Activated T-cell treated with anti-CD3 and anti-CD28 coated beads for 48 hours (primary cell): ENCODE measurements around the gene ARID3A.

Experiments used
- DNase-seq: peaks from one replicate; pipeline ENCODE4 v3.0.0-alpha.2; 2020; ENCODE audit warnings: low read depth

ARID3A gene

DNA sequence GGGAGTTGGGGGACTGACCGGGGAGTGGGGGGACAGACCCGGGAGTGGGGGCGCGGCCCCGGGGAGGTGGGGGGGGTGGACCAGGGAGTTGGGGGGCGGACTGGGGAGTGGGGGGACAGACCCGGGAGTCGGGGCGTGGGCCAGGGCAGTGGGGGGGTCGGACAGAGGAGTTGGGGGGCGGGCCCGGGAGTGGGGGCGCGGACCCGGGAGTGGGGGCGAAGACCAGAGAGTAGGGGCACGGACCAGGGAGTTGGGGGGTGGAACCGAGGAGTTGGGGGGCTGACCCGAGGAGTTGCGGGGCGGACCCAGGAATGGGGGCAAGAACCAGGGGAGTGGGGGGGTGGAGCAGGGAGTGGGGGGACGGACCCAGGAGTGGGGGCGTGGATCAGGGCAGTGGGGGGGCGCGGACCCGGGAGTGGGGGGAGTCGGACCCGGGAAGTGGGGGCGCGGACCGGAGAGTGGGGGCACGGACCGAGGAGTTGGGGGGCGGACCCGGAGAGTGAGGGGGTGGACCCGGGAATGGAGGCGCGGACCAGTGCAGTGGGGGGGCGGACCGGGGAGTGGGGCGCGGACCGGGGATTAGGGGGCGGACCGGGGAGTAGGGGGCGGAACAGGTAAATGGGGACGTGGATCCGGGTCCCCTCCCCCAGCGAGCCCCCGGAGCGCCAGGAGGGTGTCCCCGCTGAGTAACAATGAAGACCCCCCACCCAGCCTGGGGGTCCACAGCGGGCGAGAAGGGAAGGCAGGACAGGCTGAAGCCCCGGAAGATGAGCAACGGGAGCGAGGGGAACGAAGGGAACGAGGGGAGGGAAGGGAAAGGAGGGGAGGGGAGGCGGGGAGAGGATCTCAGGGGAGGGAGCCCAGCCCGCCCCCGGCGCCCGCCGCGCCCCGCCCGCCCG is 13.4 kb upstream of the ARID3A start:
- DNase-seq = no peak

DNA sequence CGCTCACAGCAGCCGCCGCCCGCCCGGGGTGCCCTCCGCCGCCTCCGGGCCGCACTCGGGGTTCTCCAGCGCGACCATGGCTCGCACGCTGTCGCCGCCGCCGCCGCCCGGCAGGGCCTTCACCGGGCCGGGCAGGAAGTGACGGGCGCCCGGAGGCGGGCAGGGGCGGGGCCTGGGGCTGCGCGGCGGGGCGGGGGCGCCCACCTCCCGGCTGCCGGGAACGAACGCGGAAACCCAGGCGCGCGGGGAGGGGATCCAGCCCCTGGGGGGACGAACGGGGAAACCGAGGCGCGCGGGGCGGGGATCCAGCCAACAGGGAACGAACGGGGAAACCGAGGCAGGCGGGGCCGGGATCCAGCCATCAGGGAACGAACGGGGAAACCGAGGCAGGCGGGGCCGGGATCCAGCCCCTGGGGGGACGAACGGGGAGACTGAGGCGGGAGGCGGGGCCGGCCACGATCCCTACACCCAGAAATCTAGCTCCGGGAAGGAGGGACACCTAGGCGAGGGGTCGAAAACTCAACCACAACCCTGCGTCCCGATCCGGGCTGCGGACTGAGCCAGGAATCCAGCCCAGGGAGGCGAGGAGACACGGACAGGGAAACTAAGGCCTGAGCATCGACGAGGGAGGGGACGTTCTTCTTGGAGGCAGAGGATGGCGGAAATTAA is 12.6 kb upstream of the ARID3A start, which contains the start of gene R3HDM4:
TSS of gene R3HDM4 (minus strand) at position 140 of the 669 bp plus-strand sequence. CDS start at position 78, 62 bp downstream.
- DNase-seq = peak; percentile 86

- DNase-seq = peak; percentile 41
Measured at GRCh38 chr19:916645-917322, 9.1 kb upstream of the ARID3A start.

DNA sequence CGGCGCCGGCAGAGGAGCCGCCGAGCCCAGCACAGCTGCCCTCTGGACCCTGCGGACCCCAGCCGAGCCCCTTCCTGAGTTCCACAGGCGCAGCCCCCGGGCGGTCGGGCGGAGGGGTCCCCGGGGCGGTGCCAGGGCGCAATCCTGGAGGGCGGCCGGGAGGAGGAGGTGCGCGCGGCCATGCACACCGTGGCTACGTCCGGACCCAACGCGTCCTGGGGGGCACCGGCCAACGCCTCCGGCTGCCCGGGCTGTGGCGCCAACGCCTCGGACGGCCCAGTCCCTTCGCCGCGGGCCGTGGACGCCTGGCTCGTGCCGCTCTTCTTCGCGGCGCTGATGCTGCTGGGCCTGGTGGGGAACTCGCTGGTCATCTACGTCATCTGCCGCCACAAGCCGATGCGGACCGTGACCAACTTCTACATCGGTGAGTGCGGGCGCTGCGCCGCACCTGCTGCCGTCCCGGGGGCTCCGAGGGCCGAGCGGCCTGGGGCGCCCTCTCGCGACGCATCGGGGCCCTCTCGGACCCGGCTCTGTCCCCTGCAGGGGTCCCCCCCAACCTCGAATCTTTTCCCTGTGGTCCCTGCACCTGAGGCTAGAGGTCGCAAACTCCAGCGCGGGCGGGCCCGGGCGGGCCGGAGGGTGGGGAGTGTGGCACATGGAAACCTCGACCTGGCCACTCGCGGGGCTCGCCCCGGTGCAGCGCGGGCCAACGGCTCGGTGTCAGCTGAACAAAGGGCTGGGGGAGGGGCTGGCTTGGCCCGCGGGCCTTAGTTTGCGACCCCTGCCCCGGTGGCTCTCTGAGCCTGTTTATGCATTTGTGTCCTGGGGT is 8.3 kb upstream of the ARID3A start, which contains the start of gene KISS1R:
TSS of gene KISS1R (plus strand) at position 11 of the 829 bp plus-strand sequence. CDS start at position 181, 170 bp downstream.
- DNase-seq = peak; percentile 45

DNA sequence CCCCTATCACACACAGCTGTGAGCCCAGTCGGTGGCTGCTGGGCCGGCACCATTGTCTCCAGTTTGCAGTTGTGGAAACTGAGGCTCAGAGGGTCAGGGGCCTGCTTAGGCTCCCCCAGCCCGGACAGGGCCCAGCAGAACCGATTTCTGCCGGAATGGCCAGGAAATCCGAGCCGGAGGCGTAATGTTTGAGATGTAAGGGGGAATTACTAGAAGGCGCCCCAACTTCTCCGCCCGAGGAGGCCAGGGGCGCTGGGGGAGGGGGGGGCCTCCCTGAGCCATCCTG is 7.7 kb upstream of the ARID3A start:
- DNase-seq = no peak

DNA sequence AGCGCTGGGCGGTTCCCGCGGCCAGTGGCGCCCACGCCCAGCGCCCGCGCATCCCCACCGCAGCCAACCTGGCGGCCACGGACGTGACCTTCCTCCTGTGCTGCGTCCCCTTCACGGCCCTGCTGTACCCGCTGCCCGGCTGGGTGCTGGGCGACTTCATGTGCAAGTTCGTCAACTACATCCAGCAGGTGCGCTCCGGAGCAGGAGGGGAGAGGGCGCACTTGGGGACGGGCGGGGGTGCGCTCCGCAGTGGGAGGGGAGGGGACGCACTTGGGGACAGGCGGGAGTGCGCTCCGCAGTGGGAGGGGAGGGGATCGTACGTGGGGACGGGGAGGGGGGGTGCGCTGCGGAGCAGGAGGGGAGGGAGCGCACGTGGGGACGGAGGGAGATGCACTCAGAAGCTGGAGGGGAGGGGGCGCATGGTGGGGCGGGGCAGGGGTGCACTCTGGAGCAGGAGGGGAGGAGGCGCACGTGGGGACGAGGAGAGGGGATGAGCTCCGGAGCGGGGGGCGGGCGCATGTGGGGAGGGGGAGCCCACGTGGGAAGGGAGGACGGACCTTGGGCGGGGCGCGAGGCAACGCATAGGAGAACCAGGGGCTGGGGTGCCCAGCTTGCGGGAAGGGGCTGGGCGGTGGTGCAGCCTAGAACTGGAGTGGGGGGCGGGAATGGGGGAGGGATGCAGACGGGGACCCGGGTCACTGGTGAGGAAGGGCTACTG is 7.2 kb upstream of the ARID3A start:
- DNase-seq = peak; percentile 49

DNA sequence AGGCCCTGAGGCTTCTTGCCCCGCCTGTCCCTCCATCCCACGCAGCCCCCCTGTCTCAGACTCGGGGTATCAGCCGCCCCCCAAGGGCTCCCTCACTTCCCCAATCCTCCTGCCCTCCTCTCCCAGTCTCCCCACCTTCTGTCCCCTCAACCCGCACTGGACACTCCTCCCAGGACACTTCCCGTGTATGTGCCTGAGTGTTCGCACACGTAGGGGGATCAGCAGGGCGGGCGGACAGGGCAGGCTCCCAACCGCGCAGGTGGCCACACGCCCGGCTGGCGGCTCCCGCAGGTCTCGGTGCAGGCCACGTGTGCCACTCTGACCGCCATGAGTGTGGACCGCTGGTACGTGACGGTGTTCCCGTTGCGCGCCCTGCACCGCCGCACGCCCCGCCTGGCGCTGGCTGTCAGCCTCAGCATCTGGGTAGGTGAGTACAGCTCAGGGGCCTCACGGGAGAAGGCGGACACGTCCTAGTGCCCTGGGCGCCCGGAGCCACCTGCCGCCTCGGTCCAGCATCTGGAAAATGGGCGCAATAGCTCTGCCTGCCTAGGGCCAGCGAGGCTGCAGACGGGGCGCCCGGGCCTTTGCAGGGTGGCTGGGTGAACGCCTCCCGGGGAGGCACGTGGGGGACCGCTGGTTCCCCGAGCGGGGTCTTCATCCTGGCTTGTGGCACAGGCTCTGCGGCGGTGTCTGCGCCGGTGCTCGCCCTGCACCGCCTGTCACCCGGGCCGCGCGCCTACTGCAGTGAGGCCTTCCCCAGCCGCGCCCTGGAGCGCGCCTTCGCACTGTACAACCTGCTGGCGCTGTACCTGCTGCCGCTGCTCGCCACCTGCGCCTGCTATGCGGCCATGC is 6.4 kb upstream of the ARID3A start:
- peak; percentile 49 for DNase-seq

DNA sequence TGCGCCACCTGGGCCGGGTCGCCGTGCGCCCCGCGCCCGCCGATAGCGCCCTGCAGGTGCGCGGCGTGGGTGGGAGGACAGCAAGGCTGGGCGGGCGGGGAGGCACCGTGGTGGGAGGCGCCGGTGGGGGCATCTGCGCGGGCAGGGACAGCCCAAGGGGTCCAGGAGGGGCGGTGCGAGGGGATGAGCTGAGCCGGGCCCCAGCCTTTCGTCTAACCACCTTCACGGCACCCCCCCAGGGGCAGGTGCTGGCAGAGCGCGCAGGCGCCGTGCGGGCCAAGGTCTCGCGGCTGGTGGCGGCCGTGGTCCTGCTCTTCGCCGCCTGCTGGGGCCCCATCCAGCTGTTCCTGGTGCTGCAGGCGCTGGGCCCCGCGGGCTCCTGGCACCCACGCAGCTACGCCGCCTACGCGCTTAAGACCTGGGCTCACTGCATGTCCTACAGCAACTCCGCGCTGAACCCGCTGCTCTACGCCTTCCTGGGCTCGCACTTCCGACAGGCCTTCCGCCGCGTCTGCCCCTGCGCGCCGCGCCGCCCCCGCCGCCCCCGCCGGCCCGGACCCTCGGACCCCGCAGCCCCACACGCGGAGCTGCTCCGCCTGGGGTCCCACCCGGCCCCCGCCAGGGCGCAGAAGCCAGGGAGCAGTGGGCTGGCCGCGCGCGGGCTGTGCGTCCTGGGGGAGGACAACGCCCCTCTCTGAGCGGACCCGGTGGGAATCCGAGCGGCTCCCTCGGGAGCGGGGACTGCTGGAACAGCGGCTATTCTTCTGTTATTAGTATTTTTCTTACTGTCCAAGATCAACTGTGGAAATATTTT is 5.6 kb upstream of the ARID3A start:
- DNase-seq = peak; percentile 65

DNA sequence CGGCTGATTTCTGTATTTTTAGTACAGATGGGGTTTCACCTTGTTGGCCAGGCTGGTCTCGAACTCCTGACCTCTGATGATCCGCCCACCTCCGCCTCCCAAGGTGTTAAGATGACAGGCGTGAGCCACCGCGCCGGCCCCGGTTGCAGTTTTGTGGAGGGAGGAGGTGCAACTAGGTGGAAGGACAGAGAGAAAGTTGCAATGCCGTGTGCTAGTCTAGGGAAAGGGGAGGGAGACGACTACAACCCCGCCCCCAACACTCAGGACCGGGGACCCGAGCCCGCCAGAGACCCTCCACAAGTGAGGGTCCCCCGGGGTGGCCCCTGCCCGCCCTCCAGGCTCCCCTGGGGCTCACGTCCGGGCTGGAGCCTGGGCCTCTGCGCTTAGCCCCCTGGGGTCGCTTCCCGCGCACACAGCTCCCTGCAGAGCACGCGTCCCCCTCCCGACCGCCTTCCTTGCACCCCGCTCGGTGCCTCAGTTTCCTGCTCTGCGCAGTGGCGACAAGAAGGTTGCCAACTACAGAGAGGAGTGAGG is 1.2 kb upstream of the ARID3A start:
- peak; percentile 51 for DNase-seq

- no peak for DNase-seq
Measured at GRCh38 chr19:925087-925525, 729 bp upstream of the ARID3A start.

- DNase-seq = no peak
Measured at GRCh38 chr19:926323-926588, 421 bp downstream of the ARID3A start.

DNA sequence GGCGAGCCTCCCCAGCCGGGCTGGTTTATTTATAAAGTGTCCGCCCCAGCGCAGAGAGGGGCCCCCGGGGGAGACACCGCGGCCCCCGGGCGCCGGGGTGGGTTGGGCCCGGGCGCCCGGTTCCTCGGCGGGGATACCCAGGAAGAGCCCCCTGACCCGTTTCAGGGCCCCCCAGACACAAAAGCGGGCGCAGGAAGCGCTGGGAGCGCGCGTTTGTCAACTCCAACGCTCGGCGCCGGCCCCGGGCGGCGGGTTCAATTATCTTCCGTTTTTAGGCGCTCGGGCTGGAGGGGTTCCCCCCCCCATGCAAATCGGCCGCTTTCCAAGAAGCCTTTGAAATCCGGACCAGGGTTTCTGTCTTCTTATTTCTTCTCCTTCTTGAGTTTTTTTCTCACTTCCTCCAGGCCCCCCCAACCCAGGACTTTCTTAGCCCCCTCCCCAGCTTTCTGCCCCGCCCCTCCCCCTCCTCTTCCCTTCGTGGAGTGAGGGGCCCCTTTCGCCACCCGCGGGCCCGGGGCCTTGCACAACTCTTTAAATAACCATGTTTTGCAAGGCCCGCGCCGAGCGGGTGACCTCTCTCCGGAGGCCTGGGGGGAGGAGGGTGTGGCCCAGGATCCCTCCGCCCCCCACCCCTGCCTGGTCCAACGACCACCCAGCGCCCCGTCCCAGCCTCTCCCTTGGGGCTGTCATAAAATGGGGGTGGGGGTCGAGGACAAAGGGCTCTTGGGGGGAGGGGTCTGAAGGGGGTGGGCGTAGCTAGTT is 935 bp downstream of the ARID3A start:
- DNase-seq = peak; percentile 55

DNA sequence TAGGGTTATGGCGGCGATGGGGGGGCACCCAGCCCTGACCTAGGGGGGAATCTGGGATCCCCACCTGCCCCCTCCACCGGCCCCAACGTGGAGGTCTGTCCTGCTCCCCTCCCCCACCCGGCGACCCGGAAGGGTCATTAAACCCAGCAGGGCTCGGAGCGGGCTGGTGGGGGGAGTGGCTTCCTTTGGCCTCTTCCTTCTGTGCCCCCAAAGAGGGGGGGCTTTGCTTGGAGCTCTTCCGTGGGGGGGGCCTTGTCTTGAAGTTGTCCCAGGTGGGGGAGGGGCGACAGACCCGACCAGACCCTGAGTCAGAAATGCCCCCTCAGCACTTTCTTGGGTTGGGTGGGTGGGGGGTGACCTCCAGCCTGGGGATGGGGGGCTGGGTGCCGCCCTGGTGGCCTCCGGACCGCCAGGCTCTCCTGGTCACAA is 1.5 kb downstream of the ARID3A start:
- DNase-seq = no peak

GRCh38 chr19:927780-928401 is 2.1 kb downstream of the ARID3A start:
- no peak for DNase-seq

- no peak for DNase-seq
Measured at GRCh38 chr19:928471-929202, 2.8 kb downstream of the ARID3A start.

- no peak for DNase-seq
Measured at GRCh38 chr19:929203-929890, 3.5 kb downstream of the ARID3A start.

DNA sequence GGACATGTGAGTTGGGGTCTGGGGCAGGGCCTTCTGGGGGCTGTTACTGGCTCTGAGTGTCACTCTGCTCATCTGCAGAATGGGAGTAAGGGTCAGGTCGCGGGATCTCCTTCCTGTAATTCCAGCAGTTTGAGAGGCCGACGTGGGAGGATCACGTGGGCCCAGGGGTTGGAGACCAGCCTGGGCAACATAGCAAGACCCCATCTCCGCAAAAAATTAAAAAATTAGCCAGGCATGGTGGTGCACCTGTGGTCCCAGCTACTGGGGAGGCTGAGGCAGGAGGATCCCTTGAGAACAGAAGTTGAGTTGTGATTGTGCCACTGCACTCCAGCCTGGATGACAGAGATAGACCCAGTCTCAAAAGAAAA is 4.0 kb downstream of the ARID3A start:
- no peak for DNase-seq
